ENCODE measurements around the gene MASP1.

- TF ChIP-seq, protein P1, sequence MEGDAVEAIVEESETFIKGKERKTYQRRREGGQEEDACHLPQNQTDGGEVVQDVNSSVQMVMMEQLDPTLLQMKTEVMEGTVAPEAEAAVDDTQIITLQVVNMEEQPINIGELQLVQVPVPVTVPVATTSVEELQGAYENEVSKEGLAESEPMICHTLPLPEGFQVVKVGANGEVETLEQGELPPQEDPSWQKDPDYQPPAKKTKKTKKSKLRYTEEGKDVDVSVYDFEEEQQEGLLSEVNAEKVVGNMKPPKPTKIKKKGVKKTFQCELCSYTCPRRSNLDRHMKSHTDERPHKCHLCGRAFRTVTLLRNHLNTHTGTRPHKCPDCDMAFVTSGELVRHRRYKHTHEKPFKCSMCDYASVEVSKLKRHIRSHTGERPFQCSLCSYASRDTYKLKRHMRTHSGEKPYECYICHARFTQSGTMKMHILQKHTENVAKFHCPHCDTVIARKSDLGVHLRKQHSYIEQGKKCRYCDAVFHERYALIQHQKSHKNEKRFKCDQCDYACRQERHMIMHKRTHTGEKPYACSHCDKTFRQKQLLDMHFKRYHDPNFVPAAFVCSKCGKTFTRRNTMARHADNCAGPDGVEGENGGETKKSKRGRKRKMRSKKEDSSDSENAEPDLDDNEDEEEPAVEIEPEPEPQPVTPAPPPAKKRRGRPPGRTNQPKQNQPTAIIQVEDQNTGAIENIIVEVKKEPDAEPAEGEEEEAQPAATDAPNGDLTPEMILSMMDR (IDR thresholded peaks at IDR 0.05), result no peak
- no peak for TF ChIP-seq POLR2A (IDR thresholded peaks at IDR 0.05)
Observed at GRCh38 chr3:187328691-187329090, 37.2 kb upstream of the MASP1 start.
